Kidney (tissue), 14 donors: ENCODE data around the gene PHF23. TPM values are rescaled to one million over a fixed set of nuclear protein-coding genes. Genes with fewer than 3 reads are reported as not detected.

Source experiments
- DNase-seq, 5 donors: peaks; one replicate each; pipeline ENCODE4 v3.0.0-alpha.2; 2013 to 2020
- FAIRE-seq: peaks from 2 replicates; lab custom pipeline; 2012; peaks lifted over from hg19 to GRCh38; lab: Jason Lieb, UNC
- H3K27ac ChIP-seq, 2 donors: one replicate each; pipeline ENCODE4 v1.7.0; 2013; ENCODE audit warnings: low read depth in 2 of 2, low read length in 2 of 2, inconsistent platforms in 1 of 2
- H3K27me3 ChIP-seq: one replicate; pipeline ENCODE4 v1.7.1; 2013; ENCODE audit warnings: low read length, inconsistent platforms; ENCODE audit not compliant: control insufficient read depth, insufficient read depth
- H3K36me3 ChIP-seq, 3 donors: one replicate each; pipeline versions ENCODE4 v1.7.0 to v1.7.1; 2013; ENCODE audit warnings: low read length in 3 of 3, control low read depth in 1 of 3, inconsistent platforms in 1 of 3; ENCODE audit not compliant: insufficient read depth in 3 of 3, control insufficient read depth in 2 of 3
- H3K4me1 ChIP-seq, 3 donors: one replicate each; pipeline versions ENCODE4 v1.7.0 to v1.7.1; 2013; ENCODE audit warnings: low read length in 3 of 3, inconsistent platforms in 1 of 3, low read depth in 1 of 3; ENCODE audit not compliant: control insufficient read depth in 2 of 3, insufficient read depth in 2 of 3
- H3K4me3 ChIP-seq, 3 donors: one replicate each; pipeline versions ENCODE4 v1.7.0 to v1.8.1; 2013; ENCODE audit warnings: low read length in 3 of 3, control low read depth in 1 of 3, inconsistent platforms in 1 of 3
- H3K9ac ChIP-seq, 3 donors: one replicate each; pipeline versions ENCODE4 v1.7.0 to v1.7.1; 2013; ENCODE audit warnings: low read length in 3 of 3, control low read depth in 1 of 3, inconsistent platforms in 1 of 3
- H3K9me3 ChIP-seq, 3 donors: one replicate each; pipeline versions ENCODE4 v1.7.0 to v1.7.1; 2013; ENCODE audit warnings: low read length in 3 of 3, control low read depth in 1 of 3, inconsistent platforms in 1 of 3; ENCODE audit not compliant: control insufficient read depth in 2 of 3, insufficient read depth in 1 of 3
- CTCF ChIP-seq: IDR thresholded peaks from 3 replicates; pipeline ENCODE4 v1.5.1; 2012; ENCODE audit warnings: mild to moderate bottlenecking, moderate library complexity, borderline replicate concordance; ENCODE audit not compliant: insufficient read depth; ENCODE audit errors: extremely low read depth
- intact Hi-C: fragments of 100-400 bp; cut with DNase I; formaldehyde crosslinking; loops from one replicate; pipeline ENCODE4 v1.11.1; 2022
- polyA plus RNA-seq: library from polyadenylated mRNA; stranded (reverse); fragments of 350-450 nt; fragmentation: Illumina TruSeq; extraction: RNeasy Lipid Tissue Mini Kit (QIAGEN cat#74804); gene quantifications from one replicate; pipeline ENCODE4 v1.2.3, GENCODE V29; 2014; ENCODE audit warnings: low read depth, low replicate concordance; ENCODE audit not compliant: insufficient read depth
- total RNA-seq: library from RNA; stranded (reverse); fragmentation: NEBNext Ultra II Directional; extraction: Animal tissue kit (Norgen Biotek cat#: 25700); gene quantifications from one replicate; pipeline ENCODE4 v1.2.1, GENCODE V29; 2021
- donor health status: control.
- donor health status: control.
- donor health status: control.
- donor health status: control.
- donor health status: control.
- donor health status: DM: yes; HTN: yes; CAD: no.
- donor health status: Normal renal cell carcinoma (clear cell type).

The PHF23 gene
- total and polyA plus RNA-seq, 2 donors from 2014 or later, result 28.1 to 48.5 TPM

GRCh38 chr17:7262192-7262934 lies 23.1 kb upstream of the PHF23 start, which contains the start of gene CLDN7:
Gene CLDN7 (minus strand): TSS chr17:7262478. CDS start chr17:7262043, 435 bp downstream.
- FAIRE-seq, result no peak

GRCh38 chr17:7261379-7262191 lies 22.3 kb upstream of the PHF23 start:
- TF ChIP-seq CTCF, result no peak
- peaks cover 0 to 8% (median 4%) of the 10 kb centered on the region in 3 donors for H3K36me3 ChIP-seq
- H3K9me3 ChIP-seq, result no peaks in the 10 kb centered on the region
- intact Hi-C loops, result no loop called here
- DNase-seq (peak in 2 of 5 donors; percentile 26 to 66), FAIRE-seq (no peak)
- H3K4me3 ChIP-seq, result peak overlapping the region; percentile 57 to 74 (median 68)
- H3K9ac ChIP-seq, result peak overlapping the region; percentile 8 to 96 (median 20)
- H3K4me1 ChIP-seq, result peaks cover 0 to 21% (median 3%) of the 10 kb centered on the region in 3 donors
- peak overlapping the region; percentile 89 for H3K27ac ChIP-seq
- H3K27me3 ChIP-seq, result no peaks in the 10 kb centered on the region

More at GRCh38 chr17:7262192-7262934, 23.1 kb upstream of the PHF23 start, which contains the start of gene CLDN7:
- peaks cover 0 to 21% (median 3%) of the 10 kb centered on the region in 3 donors for H3K4me1 ChIP-seq
- TF ChIP-seq CTCF, result no peak
- DNase-seq, result peak; percentile 86 to 97 (median 91)
- intact Hi-C loops, result no loop called here
- H3K9ac ChIP-seq, result peak within 1 kb of the TSS; percentile 46 to 96 (median 49)
- H3K36me3 ChIP-seq, result peaks cover 0 to 2% (median 2%) of the 10 kb centered on the region in 3 donors
- peak within 1 kb of the TSS; percentile 68 to 74 (median 72) for H3K4me3 ChIP-seq
- H3K27me3 ChIP-seq, result no peaks in the 10 kb centered on the region
- peak within 1 kb of the TSS; percentile 89 for H3K27ac ChIP-seq
- H3K9me3 ChIP-seq, result no peaks in the 10 kb centered on the region

GRCh38 chr17:7260651-7261378 lies 21.6 kb upstream of the PHF23 start:
- peaks cover 0 to 21% (median 3%) of the 10 kb centered on the region in 3 donors for H3K4me1 ChIP-seq
- DNase-seq, result peak; percentile 60 to 94 (median 77)
- peak overlapping the region; percentile 33 to 74 (median 53) for H3K4me3 ChIP-seq
- intact Hi-C loops, result no loop called here
- TF ChIP-seq CTCF, result no peak
- no peak for FAIRE-seq
- H3K27ac ChIP-seq, result peak overlapping the region; percentile 89
- H3K27me3 ChIP-seq, result no peaks in the 10 kb centered on the region
- H3K9me3 ChIP-seq, result no peaks in the 10 kb centered on the region
- peak overlapping the region in 2 of 3 donors; percentile 41 to 91 for H3K9ac ChIP-seq
- peaks cover 0 to 8% (median 7%) of the 10 kb centered on the region in 3 donors for H3K36me3 ChIP-seq
